ENCODE data around the gene SNX32.

The SNX32 gene

DNA sequence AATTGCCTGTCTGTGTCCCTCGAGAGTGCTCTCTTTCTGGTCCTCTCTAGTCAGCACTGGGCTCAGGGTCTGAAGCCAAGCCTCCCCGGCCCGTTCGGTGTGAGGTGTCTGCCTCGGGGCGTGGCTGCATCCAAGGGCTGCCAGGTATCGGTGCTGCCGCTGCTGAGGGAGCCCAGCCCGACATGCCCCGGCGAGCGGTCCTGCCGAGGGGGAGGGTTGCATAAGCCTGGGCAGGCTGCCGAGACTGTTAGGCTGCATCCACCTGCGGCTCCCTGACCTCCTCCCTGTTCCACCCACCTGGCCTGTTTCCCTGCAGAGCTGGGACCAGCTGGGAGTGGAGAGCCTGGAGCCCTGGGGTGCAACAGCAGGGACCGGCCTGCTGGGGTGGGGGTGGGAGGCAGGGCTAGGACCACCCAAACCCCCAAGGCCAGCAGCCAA lies 40.6 kb upstream of the SNX32 start:
- TF ChIP-seq, protein P1, sequence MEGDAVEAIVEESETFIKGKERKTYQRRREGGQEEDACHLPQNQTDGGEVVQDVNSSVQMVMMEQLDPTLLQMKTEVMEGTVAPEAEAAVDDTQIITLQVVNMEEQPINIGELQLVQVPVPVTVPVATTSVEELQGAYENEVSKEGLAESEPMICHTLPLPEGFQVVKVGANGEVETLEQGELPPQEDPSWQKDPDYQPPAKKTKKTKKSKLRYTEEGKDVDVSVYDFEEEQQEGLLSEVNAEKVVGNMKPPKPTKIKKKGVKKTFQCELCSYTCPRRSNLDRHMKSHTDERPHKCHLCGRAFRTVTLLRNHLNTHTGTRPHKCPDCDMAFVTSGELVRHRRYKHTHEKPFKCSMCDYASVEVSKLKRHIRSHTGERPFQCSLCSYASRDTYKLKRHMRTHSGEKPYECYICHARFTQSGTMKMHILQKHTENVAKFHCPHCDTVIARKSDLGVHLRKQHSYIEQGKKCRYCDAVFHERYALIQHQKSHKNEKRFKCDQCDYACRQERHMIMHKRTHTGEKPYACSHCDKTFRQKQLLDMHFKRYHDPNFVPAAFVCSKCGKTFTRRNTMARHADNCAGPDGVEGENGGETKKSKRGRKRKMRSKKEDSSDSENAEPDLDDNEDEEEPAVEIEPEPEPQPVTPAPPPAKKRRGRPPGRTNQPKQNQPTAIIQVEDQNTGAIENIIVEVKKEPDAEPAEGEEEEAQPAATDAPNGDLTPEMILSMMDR (IDR thresholded peaks at IDR 0.05; ENCODE audit: insufficient read depth, missing control alignments), result no peak
- FAIRE-seq (no peak), DNase-seq (ENCODE audit: insufficient read length, low spot score) (no peak)

DNA sequence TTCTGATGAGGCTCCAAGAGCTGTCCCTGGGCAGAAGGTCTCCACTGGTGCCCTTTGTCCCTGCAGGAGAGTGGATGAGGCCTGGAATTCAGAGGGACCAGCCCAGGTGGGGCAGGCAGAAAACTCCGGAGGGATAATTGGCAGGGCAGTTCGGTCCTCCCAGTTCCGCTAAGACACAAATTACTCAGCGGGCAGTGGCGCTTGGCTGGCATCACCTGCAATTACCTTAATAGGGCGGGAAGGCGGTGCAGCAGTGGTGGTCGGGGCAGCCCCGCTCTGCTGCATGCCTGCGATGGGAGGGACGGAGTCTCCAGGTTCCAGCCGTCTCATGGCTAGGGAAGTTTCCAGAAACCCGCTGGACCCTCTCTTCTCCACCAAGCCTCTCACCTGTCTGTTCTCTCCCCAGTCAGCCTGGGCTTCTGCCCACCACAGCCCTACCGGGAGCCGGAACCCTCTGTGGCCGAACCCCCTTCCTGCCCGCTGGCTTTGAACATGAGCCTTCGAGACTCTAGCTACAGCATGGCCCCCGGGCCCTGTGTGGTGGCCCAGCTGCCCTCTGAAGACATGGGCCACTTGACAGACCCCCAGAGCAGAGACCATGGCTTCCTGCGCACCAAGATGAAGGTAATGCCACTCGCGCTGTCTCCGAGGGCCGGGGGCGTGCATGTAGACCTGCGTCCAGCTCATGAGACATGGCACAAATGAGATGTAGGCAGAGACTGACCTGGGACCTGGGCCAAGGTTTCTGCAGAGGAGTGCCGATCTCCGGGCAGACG lies 40.0 kb upstream of the SNX32 start:
- TF ChIP-seq, protein P1 (IDR thresholded peaks at IDR 0.05; ENCODE audit: insufficient read depth, missing control alignments), result no peak

DNA sequence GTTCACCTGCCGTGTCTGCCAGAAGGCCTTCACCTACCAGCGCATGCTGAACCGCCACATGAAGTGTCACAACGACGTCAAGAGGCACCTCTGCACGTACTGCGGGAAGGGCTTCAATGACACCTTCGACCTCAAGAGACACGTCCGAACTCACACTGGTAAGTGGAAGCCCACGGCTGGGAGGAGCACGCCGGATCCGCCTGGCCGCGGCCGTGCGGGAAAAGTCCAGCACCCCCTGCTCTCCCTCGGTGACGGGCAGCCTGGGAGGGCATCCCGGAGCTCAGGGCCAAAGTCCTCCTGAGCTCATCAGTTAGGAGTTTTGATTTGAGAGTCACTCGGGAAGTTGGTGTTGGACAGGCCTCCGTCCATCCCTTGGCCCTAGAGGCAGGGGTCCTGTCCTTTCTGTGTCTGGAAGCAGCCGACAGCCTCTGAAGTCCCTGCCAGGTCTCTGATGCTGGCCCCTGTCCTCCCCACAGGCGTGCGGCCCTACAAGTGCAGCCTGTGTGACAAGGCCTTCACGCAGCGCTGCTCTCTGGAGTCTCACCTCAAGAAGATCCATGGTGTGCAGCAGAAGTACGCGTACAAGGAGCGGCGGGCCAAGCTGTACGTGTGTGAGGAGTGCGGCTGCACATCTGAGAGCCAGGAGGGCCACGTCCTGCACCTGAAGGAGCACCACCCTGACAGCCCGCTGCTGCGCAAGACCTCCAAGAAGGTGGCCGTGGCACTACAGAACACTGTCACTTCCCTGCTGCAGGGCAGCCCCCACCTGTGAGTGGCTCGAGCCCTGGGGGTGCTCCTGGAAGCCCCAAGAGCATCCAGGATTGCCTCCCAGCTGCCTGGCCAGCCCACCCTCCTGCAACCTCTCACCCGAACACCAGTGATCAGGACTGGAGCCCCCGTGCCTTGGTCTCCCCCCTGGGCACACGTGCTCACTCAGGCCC lies 38.9 kb upstream of the SNX32 start:
- FAIRE-seq (no peak), DNase-seq (ENCODE audit: insufficient read length, low spot score) (no peak)
- TF ChIP-seq, protein P1 (IDR thresholded peaks at IDR 0.05; ENCODE audit: insufficient read depth, missing control alignments), result no peak

More for the DNA sequence above, 40.0 kb upstream of the SNX32 start:
- no peak for DNase-seq (ENCODE audit: insufficient read length, low spot score)
- no peak for FAIRE-seq

DNA sequence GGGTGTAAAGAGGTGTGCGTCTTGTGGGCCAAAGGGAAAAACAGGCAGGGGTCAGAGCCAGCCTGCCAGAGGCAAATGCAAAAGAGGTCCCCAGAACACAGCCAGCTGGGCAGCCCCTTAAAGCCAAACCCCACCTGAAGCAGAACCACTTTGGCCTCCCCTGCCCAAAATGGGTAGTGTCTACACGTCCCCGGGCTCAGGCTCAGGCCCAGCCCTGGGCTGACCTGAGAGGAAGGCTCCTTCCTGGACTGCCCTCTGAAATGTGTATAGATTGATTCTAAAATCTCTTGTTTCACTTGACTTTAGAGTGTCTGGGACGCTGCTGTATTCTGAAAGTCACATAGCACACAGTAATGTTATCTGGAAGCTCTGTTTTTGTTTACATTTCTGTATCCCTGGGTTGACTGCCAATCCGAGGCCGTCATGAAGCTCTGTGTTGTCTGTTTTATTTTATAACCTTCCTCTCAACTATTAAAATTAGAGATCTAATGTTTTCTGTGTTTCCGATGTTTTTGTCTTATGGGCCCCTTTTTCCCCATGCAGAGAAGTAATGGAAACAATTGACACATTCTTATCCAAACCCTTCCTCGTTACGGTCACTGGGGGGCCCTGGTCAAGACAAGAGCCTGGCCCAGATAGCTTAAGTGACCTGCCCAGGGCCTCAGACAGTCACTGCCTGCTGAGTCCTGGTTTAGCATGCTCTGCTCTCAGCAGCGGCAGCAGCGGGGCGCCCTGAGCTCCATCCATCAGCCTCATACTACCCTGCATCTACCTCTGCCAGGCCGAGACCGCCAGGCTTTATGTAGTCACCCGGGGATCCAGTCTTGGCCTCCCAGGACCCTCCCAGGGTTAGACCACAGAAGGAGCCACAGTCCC lies 36.8 kb upstream of the SNX32 start:
- FAIRE-seq (no peak), DNase-seq (ENCODE audit: insufficient read length, low spot score) (no peak)
- TF ChIP-seq, protein P1 (IDR thresholded peaks at IDR 0.05; ENCODE audit: insufficient read depth, missing control alignments), result no peak

DNA sequence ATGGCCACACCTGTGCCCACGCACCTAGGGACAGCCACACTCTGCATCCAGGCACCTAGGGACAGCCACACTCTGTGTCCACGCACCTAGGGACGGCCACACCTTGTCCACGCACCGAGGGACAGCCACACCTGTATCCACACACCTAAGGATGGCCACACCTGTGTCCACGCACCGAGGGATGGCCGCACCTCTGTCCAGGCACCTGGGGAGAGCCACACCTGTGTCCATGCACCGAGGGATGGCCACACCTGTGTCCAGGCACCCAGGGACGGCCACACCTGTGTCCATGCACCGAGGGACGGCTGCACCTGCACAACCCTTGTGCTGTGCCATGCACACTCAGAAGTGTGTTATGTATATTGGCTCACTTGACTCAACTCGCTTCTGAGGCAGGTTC lies 36.1 kb upstream of the SNX32 start:
- TF ChIP-seq, protein P1 (IDR thresholded peaks at IDR 0.05; ENCODE audit: insufficient read depth, missing control alignments), result no peak
- FAIRE-seq, result no peak
- no peak for DNase-seq (ENCODE audit: insufficient read length, low spot score)

DNA sequence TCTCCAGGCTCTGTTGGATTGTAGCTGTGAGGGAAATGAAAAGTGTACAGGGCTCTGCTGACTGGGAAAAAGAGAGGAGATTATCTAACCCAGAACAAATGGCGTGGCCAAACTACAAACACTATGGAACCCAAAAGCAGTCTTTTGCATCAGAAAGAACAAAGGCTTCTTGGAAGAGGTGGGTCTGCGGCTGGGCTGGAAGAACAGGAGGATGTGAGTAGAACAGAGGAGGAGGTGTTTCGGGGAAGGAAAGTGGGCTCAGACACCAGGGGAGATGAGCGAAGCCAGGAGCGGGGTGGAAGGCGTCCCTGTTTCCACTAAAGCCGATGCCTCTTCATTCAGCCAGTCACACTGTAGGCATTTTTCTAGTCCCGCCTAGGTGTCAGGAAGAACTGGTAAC lies 34.9 kb upstream of the SNX32 start:
- DNase-seq (ENCODE audit: insufficient read length, low spot score) (no peak), FAIRE-seq (no peak)
- TF ChIP-seq, protein P1 (IDR thresholded peaks at IDR 0.05; ENCODE audit: insufficient read depth, missing control alignments), result no peak

All from D721Med (cell line).